WTC11 (cell line): ENCODE data around the gene CDH12.

Source experiments
- CTCF ChIP-seq: fragments of 200-600 bp; IDR thresholded peaks from 2 replicates; pipeline ENCODE4 v1.8.0; 2022; ENCODE audit warnings: antibody characterized with exemption
- FOXP4 ChIP-seq: sonication (generic); formaldehyde crosslinking; IDR thresholded peaks from 2 replicates; pipeline ENCODE4 v1.8.0; 2022; ENCODE audit warnings: mild to moderate bottlenecking, missing genetic modification reagents
- IRF2 ChIP-seq: sonication (generic); formaldehyde crosslinking; IDR thresholded peaks from 2 replicates; pipeline ENCODE4 v1.8.0; 2022; ENCODE audit warnings: low read depth, missing genetic modification reagents, borderline replicate concordance
- SMAD4 ChIP-seq: sonication (generic); formaldehyde crosslinking; IDR thresholded peaks from 2 replicates; pipeline ENCODE4 v1.8.0; 2022; ENCODE audit warnings: mild to moderate bottlenecking, missing genetic modification reagents
- TEAD4 ChIP-seq: sonication (generic); formaldehyde crosslinking; IDR thresholded peaks from 2 replicates; pipeline ENCODE4 v1.8.0; 2022; ENCODE audit warnings: mild to moderate bottlenecking, missing genetic modification reagents
- USF2 ChIP-seq: sonication (generic); formaldehyde crosslinking; IDR thresholded peaks from 2 replicates; pipeline ENCODE4 v1.8.1; 2023; ENCODE audit warnings: mild to moderate bottlenecking, missing genetic modification reagents, moderate library complexity
- ZNF121 ChIP-seq: sonication (generic); formaldehyde crosslinking; IDR thresholded peaks from 2 replicates; pipeline ENCODE4 v1.8.0; 2023; ENCODE audit warnings: missing genetic modification reagents
- ZNF263 ChIP-seq: sonication (generic); formaldehyde crosslinking; IDR thresholded peaks from 2 replicates; pipeline ENCODE4 v1.8.1; 2022; ENCODE audit warnings: low read depth, mild to moderate bottlenecking, moderate library complexity, missing genetic modification reagents
- TF ChIP-seq, protein P1 (sequence below): sonication (generic); formaldehyde crosslinking; IDR thresholded peaks from 2 replicates; pipeline ENCODE4 v1.8.1; 2022; ENCODE audit warnings: low read depth, mild to moderate bottlenecking, moderate library complexity, missing genetic modification reagents, borderline replicate concordance
- TF ChIP-seq, protein P2 (sequence below): sonication (generic); formaldehyde crosslinking; conservative IDR thresholded peaks from 2 replicates; pipeline ENCODE4 v1.8.1; 2023; ENCODE audit warnings: mild to moderate bottlenecking, low read depth, missing genetic modification reagents, moderate library complexity
- TF ChIP-seq, protein P3 (sequence below): sonication (generic); formaldehyde crosslinking; IDR thresholded peaks from 2 replicates; pipeline ENCODE4 v1.8.1; 2023; ENCODE audit warnings: mild to moderate bottlenecking, missing genetic modification reagents
- TF ChIP-seq, protein P4 (sequence below): sonication (generic); formaldehyde crosslinking; IDR thresholded peaks from 2 replicates; pipeline ENCODE4 v1.8.0; 2023; ENCODE audit warnings: mild to moderate bottlenecking, missing genetic modification reagents

- TF ChIP-seq CTCF (no peak), IRF2 (CRISPR knock-in tag) (no peak), SMAD4 (CRISPR knock-in tag) (no peak), ZNF121 (CRISPR knock-in tag) (no peak), FOXP4 (CRISPR knock-in tag) (no peak), USF2 (CRISPR knock-in tag) (no peak), TEAD4 (no peak), ZNF263 (CRISPR knock-in tag) (no peak)
- TF ChIP-seq, protein P1, sequence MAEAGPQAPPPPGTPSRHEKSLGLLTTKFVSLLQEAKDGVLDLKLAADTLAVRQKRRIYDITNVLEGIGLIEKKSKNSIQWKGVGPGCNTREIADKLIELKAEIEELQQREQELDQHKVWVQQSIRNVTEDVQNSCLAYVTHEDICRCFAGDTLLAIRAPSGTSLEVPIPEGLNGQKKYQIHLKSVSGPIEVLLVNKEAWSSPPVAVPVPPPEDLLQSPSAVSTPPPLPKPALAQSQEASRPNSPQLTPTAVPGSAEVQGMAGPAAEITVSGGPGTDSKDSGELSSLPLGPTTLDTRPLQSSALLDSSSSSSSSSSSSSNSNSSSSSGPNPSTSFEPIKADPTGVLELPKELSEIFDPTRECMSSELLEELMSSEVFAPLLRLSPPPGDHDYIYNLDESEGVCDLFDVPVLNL (CRISPR knock-in tag), result no peak
- TF ChIP-seq, protein P2, sequence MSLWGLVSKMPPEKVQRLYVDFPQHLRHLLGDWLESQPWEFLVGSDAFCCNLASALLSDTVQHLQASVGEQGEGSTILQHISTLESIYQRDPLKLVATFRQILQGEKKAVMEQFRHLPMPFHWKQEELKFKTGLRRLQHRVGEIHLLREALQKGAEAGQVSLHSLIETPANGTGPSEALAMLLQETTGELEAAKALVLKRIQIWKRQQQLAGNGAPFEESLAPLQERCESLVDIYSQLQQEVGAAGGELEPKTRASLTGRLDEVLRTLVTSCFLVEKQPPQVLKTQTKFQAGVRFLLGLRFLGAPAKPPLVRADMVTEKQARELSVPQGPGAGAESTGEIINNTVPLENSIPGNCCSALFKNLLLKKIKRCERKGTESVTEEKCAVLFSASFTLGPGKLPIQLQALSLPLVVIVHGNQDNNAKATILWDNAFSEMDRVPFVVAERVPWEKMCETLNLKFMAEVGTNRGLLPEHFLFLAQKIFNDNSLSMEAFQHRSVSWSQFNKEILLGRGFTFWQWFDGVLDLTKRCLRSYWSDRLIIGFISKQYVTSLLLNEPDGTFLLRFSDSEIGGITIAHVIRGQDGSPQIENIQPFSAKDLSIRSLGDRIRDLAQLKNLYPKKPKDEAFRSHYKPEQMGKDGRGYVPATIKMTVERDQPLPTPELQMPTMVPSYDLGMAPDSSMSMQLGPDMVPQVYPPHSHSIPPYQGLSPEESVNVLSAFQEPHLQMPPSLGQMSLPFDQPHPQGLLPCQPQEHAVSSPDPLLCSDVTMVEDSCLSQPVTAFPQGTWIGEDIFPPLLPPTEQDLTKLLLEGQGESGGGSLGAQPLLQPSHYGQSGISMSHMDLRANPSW, result no peak
- TF ChIP-seq, protein P3, sequence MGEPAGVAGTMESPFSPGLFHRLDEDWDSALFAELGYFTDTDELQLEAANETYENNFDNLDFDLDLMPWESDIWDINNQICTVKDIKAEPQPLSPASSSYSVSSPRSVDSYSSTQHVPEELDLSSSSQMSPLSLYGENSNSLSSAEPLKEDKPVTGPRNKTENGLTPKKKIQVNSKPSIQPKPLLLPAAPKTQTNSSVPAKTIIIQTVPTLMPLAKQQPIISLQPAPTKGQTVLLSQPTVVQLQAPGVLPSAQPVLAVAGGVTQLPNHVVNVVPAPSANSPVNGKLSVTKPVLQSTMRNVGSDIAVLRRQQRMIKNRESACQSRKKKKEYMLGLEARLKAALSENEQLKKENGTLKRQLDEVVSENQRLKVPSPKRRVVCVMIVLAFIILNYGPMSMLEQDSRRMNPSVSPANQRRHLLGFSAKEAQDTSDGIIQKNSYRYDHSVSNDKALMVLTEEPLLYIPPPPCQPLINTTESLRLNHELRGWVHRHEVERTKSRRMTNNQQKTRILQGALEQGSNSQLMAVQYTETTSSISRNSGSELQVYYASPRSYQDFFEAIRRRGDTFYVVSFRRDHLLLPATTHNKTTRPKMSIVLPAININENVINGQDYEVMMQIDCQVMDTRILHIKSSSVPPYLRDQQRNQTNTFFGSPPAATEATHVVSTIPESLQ, result no peak
- TF ChIP-seq, protein P4, sequence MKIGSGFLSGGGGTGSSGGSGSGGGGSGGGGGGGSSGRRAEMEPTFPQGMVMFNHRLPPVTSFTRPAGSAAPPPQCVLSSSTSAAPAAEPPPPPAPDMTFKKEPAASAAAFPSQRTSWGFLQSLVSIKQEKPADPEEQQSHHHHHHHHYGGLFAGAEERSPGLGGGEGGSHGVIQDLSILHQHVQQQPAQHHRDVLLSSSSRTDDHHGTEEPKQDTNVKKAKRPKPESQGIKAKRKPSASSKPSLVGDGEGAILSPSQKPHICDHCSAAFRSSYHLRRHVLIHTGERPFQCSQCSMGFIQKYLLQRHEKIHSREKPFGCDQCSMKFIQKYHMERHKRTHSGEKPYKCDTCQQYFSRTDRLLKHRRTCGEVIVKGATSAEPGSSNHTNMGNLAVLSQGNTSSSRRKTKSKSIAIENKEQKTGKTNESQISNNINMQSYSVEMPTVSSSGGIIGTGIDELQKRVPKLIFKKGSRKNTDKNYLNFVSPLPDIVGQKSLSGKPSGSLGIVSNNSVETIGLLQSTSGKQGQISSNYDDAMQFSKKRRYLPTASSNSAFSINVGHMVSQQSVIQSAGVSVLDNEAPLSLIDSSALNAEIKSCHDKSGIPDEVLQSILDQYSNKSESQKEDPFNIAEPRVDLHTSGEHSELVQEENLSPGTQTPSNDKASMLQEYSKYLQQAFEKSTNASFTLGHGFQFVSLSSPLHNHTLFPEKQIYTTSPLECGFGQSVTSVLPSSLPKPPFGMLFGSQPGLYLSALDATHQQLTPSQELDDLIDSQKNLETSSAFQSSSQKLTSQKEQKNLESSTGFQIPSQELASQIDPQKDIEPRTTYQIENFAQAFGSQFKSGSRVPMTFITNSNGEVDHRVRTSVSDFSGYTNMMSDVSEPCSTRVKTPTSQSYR (CRISPR knock-in tag), result no peak
These were observed 285.2 kb downstream of the CDH12 start for GRCh38 chr5:22567983-22568382.
